Astrocyte (in vitro differentiated cells and primary cell): ENCODE results near the gene PCK1. TPM values are rescaled to one million over a fixed set of nuclear protein-coding genes. Genes with fewer than 3 reads are reported as not detected.

ENCODE experiments used
- DNase-seq: peaks from one replicate; pipeline ENCODE4 v3.0.0-alpha.2; 2010; ENCODE audit warnings: low read depth
- FAIRE-seq: peaks from 2 replicates; lab custom pipeline; 2011; peaks lifted over from hg19 to GRCh38; lab: Jason Lieb, UNC
- H2AFZ ChIP-seq: 2 replicates; pipeline ENCODE4 v1.6.0; 2012; ENCODE audit warnings: low read depth, low read length, inconsistent platforms
- H3K27ac ChIP-seq: 2 replicates; pipeline ENCODE4 v1.5.1; 2011; ENCODE audit warnings: low read depth, low read length, inconsistent platforms
- H3K27me3 ChIP-seq: 2 replicates; pipeline ENCODE4 v1.6.0; 2011; ENCODE audit warnings: low read length, inconsistent platforms; ENCODE audit not compliant: insufficient read depth
- H3K36me3 ChIP-seq: 2 replicates; pipeline ENCODE4 v1.5.1; 2011; ENCODE audit warnings: low read length, inconsistent platforms; ENCODE audit not compliant: insufficient read depth
- H3K4me1 ChIP-seq: 2 replicates; pipeline ENCODE4 v1.5.1; 2011; ENCODE audit warnings: low read length, inconsistent platforms; ENCODE audit not compliant: insufficient read depth
- H3K4me2 ChIP-seq: 2 replicates; pipeline ENCODE4 v1.6.0; 2012; ENCODE audit warnings: low read length, inconsistent platforms
- H3K4me3 ChIP-seq: 2 replicates; pipeline ENCODE4 v1.5.1; 2011; ENCODE audit warnings: low read depth, mild to moderate bottlenecking, low read length, inconsistent platforms; ENCODE audit not compliant: insufficient read depth
- H3K79me2 ChIP-seq: 2 replicates; pipeline ENCODE4 v1.6.0; 2012; ENCODE audit warnings: mild to moderate bottlenecking, low read length, inconsistent platforms; ENCODE audit not compliant: insufficient read depth
- H3K9ac ChIP-seq: 2 replicates; pipeline ENCODE4 v1.6.0; 2012; ENCODE audit warnings: mild to moderate bottlenecking, low read length, inconsistent platforms
- H3K9me3 ChIP-seq: 2 replicates; pipeline ENCODE4 v1.5.1; 2012; ENCODE audit warnings: low read depth, mild to moderate bottlenecking, low read length, inconsistent platforms; ENCODE audit not compliant: insufficient read depth
- H4K20me1 ChIP-seq: 2 replicates; pipeline ENCODE4 v1.6.0; 2012; ENCODE audit warnings: low read length, inconsistent platforms; ENCODE audit not compliant: insufficient read depth
- H3K27ac Mint-ChIP-seq: one replicate; pipeline ENCODE4 v1.8.0; 2021; ENCODE audit warnings: mild to moderate bottlenecking, mixed read lengths; ENCODE audit not compliant: unreplicated experiment
- H3K27me3 Mint-ChIP-seq: one replicate; pipeline ENCODE4 v1.8.0; 2021; ENCODE audit warnings: low read depth, mixed read lengths; ENCODE audit not compliant: unreplicated experiment
- H3K36me3 Mint-ChIP-seq: one replicate; pipeline ENCODE4 v1.8.0; 2021; ENCODE audit warnings: low read depth, mixed read lengths; ENCODE audit not compliant: unreplicated experiment
- H3K4me1 Mint-ChIP-seq: one replicate; pipeline ENCODE4 v1.8.0; 2021; ENCODE audit warnings: low read depth, mixed read lengths; ENCODE audit not compliant: unreplicated experiment
- H3K4me3 Mint-ChIP-seq: one replicate; pipeline ENCODE4 v1.8.0; 2021; ENCODE audit warnings: mild to moderate bottlenecking, moderate library complexity, mixed read lengths; ENCODE audit not compliant: unreplicated experiment
- H3K9me3 Mint-ChIP-seq: one replicate; pipeline ENCODE4 v1.8.0; 2021; ENCODE audit warnings: mild to moderate bottlenecking, mixed read lengths; ENCODE audit not compliant: unreplicated experiment
- EZH2 ChIP-seq: IDR thresholded peaks from 2 replicates; pipeline ENCODE4 v1.6.1; 2012; ENCODE audit warnings: mild to moderate bottlenecking, low read length, inconsistent platforms; ENCODE audit not compliant: insufficient read depth
- total RNA-seq: library from RNA; stranded (reverse); gene quantifications from 2 replicates; pipeline ENCODE4 v1.2.1, GENCODE V29; 2021
- TF ChIP-seq, protein P1 (sequence below): IDR thresholded peaks from 2 replicates; pipeline ENCODE4 v1.5.1; 2011; ENCODE audit warnings: low read depth, mild to moderate bottlenecking, inconsistent platforms, low read length, moderate library complexity; ENCODE audit not compliant: insufficient read depth

The PCK1 gene
- total RNA-seq, 1 donor from 2014 or later: not detected

DNA sequence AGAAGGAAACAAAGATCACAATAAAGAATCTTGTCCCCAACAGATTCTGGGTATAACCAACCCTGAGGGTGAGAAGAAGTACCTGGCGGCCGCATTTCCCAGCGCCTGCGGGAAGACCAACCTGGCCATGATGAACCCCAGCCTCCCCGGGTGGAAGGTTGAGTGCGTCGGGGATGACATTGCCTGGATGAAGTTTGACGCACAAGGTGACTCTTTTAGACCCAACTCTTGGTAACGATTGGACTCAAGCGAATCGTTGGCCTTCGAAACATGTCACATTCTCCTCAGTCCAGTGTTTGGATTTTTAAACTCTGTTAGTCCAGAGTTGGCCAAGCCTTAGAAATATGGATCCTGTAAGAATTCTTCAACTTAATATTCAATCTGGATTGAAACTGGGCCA is 2.6 kb downstream of the PCK1 start:
- Mint-ChIP-seq H3K27ac (no peak overlapping the region), H3K4me1 (no peaks in the 10 kb centered on the region), H3K27me3 (peaks cover 80% of the 10 kb centered on the region), H3K36me3 (no peaks in the 10 kb centered on the region), H3K4me3 (no peak overlapping the region), H3K9me3 (peaks cover 11% of the 10 kb centered on the region)
- DNase-seq (no peak), FAIRE-seq (no peak)
- Histone ChIP-seq H3K36me3 (no peaks in the 10 kb centered on the region), H3K9me3 (no peaks in the 10 kb centered on the region), H3K9ac (no peak overlapping the region), H3K4me2 (no peak overlapping the region), H3K4me1 (no peaks in the 10 kb centered on the region), H3K27ac (no peak overlapping the region), H4K20me1 (no peaks in the 10 kb centered on the region), H3K27me3 (peaks cover 28% of the 10 kb centered on the region), H3K79me2 (no peaks in the 10 kb centered on the region), H2AFZ (no peak overlapping the region), H3K4me3 (no peak overlapping the region)
- TF ChIP-seq, protein P1, sequence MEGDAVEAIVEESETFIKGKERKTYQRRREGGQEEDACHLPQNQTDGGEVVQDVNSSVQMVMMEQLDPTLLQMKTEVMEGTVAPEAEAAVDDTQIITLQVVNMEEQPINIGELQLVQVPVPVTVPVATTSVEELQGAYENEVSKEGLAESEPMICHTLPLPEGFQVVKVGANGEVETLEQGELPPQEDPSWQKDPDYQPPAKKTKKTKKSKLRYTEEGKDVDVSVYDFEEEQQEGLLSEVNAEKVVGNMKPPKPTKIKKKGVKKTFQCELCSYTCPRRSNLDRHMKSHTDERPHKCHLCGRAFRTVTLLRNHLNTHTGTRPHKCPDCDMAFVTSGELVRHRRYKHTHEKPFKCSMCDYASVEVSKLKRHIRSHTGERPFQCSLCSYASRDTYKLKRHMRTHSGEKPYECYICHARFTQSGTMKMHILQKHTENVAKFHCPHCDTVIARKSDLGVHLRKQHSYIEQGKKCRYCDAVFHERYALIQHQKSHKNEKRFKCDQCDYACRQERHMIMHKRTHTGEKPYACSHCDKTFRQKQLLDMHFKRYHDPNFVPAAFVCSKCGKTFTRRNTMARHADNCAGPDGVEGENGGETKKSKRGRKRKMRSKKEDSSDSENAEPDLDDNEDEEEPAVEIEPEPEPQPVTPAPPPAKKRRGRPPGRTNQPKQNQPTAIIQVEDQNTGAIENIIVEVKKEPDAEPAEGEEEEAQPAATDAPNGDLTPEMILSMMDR: no peak
- no peak for TF ChIP-seq EZH2

DNA sequence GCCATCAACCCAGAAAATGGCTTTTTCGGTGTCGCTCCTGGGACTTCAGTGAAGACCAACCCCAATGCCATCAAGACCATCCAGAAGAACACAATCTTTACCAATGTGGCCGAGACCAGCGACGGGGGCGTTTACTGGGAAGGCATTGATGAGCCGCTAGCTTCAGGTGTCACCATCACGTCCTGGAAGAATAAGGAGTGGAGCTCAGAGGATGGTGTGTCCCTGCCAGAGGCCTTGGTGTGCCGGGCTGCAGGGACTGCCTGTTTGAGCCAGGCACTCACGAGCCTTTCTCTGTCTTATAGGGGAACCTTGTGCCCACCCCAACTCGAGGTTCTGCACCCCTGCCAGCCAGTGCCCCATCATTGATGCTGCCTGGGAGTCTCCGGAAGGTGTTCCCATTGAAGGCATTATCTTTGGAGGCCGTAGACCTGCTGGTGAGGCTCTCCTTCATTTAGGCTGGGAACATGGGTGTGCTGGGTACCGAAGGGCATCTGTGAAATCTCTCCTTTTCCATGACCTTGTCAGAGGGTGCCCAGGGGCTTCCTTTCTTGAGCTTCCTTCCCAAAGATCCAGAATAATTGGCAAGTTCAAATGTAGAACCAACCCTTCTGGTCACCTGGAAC is 3.4 kb downstream of the PCK1 start:
- H3K36me3 Mint-ChIP-seq: no peaks in the 10 kb centered on the region

More for the DNA sequence above, 3.4 kb downstream of the PCK1 start:
- no peak overlapping the region for H2AFZ ChIP-seq
- Mint-ChIP-seq H3K9me3 (peaks cover 11% of the 10 kb centered on the region), H3K4me3 (no peak overlapping the region), H3K4me1 (no peaks in the 10 kb centered on the region), H3K27ac (no peak overlapping the region), H3K27me3 (peaks cover 80% of the 10 kb centered on the region)
- FAIRE-seq: no peak
- peaks cover 24% of the 10 kb centered on the region for H3K27me3 ChIP-seq
- TF ChIP-seq, protein P1: no peak
- no peak for TF ChIP-seq EZH2
- H3K4me2 ChIP-seq: no peak overlapping the region
- DNase-seq: no peak
- no peaks in the 10 kb centered on the region for H3K4me1 ChIP-seq
- H4K20me1 ChIP-seq: no peaks in the 10 kb centered on the region
- no peaks in the 10 kb centered on the region for H3K36me3 ChIP-seq
- no peak overlapping the region for H3K27ac ChIP-seq
- no peaks in the 10 kb centered on the region for H3K79me2 ChIP-seq
- H3K9me3 ChIP-seq: no peaks in the 10 kb centered on the region
- no peak overlapping the region for H3K9ac ChIP-seq
- no peak overlapping the region for H3K4me3 ChIP-seq
